ENCODE results near the gene COMMD9.
A peak's percentile ranks its signal among the peaks of the same experiment; 100 is the strongest.

Gene COMMD9

GRCh38 chr11:36312611-36313472 is 23.6 kb upstream of the COMMD9 start:
- Mint-ChIP-seq H3K27me3 (peaks cover 24% of the 10 kb centered on the region), H3K9me3 (no peaks in the 10 kb centered on the region), H3K4me1 (peaks cover 6% of the 10 kb centered on the region), H3K27ac (ENCODE audit: low read depth) (no peak overlapping the region), H3K36me3 (ENCODE audit: insufficient read depth) (no peaks in the 10 kb centered on the region), H3K4me3 (no peak overlapping the region)
- ATAC-seq (replicated peaks; ENCODE audit: extremely low read depth, poor library complexity, severe bottlenecking) (peak; percentile 24), DNase-seq (ENCODE audit: low spot score in 2 of 2) (no peak)

- H3K27me3 Mint-ChIP-seq: peaks cover 24% of the 10 kb centered on the region
- no peak overlapping the region for H3K27ac Mint-ChIP-seq (ENCODE audit: low read depth)
- ATAC-seq (replicated peaks; ENCODE audit: extremely low read depth, poor library complexity, severe bottlenecking) (no peak), DNase-seq (ENCODE audit: low spot score in 2 of 2) (no peak)
- H3K9me3 Mint-ChIP-seq: no peaks in the 10 kb centered on the region
- H3K36me3 Mint-ChIP-seq (ENCODE audit: insufficient read depth): no peaks in the 10 kb centered on the region
- no peak overlapping the region for H3K4me3 Mint-ChIP-seq
- peaks cover 8% of the 10 kb centered on the region for H3K4me1 Mint-ChIP-seq
Measured at GRCh38 chr11:36311926-36312595, 22.8 kb upstream of the COMMD9 start.

GRCh38 chr11:36309779-36310178 is 20.6 kb upstream of the COMMD9 start:
- no peaks in the 10 kb centered on the region for H3K9me3 Mint-ChIP-seq
- peaks cover 16% of the 10 kb centered on the region for H3K4me1 Mint-ChIP-seq
- H3K27ac Mint-ChIP-seq (ENCODE audit: low read depth): no peak overlapping the region
- H3K4me3 Mint-ChIP-seq: no peak overlapping the region
- ATAC-seq (replicated peaks; ENCODE audit: extremely low read depth, poor library complexity, severe bottlenecking) (no peak), DNase-seq (ENCODE audit: low spot score in 2 of 2) (no peak)
- H3K36me3 Mint-ChIP-seq (ENCODE audit: insufficient read depth): no peaks in the 10 kb centered on the region
- H3K27me3 Mint-ChIP-seq: peaks cover 14% of the 10 kb centered on the region

GRCh38 chr11:36308577-36308976 is 19.4 kb upstream of the COMMD9 start:
- H3K27ac Mint-ChIP-seq (ENCODE audit: low read depth): no peak overlapping the region
- peaks cover 16% of the 10 kb centered on the region for H3K4me1 Mint-ChIP-seq
- H3K36me3 Mint-ChIP-seq (ENCODE audit: insufficient read depth): no peaks in the 10 kb centered on the region
- H3K4me3 Mint-ChIP-seq: no peak overlapping the region
- ATAC-seq (replicated peaks; ENCODE audit: extremely low read depth, poor library complexity, severe bottlenecking): no peak
- DNase-seq (ENCODE audit: low spot score in 2 of 2): no peak
- peaks cover 14% of the 10 kb centered on the region for H3K27me3 Mint-ChIP-seq
- no peaks in the 10 kb centered on the region for H3K9me3 Mint-ChIP-seq

- H3K27me3 Mint-ChIP-seq: peaks cover 7% of the 10 kb centered on the region
- ATAC-seq (replicated peaks; ENCODE audit: extremely low read depth, poor library complexity, severe bottlenecking) (peak; percentile 32), DNase-seq (ENCODE audit: low spot score in 2 of 2) (no peak)
- H3K4me1 Mint-ChIP-seq: peaks cover 11% of the 10 kb centered on the region
- H3K36me3 Mint-ChIP-seq (ENCODE audit: insufficient read depth): no peaks in the 10 kb centered on the region
- H3K27ac Mint-ChIP-seq (ENCODE audit: low read depth): no peak overlapping the region
- H3K9me3 Mint-ChIP-seq: no peaks in the 10 kb centered on the region
- no peak overlapping the region for H3K4me3 Mint-ChIP-seq
Measured at GRCh38 chr11:36306888-36307287, 17.7 kb upstream of the COMMD9 start.

GRCh38 chr11:36305047-36305446 is 15.8 kb upstream of the COMMD9 start:
- Mint-ChIP-seq H3K4me1 (peaks cover 11% of the 10 kb centered on the region), H3K9me3 (no peaks in the 10 kb centered on the region), H3K4me3 (no peak overlapping the region), H3K27me3 (no peaks in the 10 kb centered on the region), H3K27ac (ENCODE audit: low read depth) (no peak overlapping the region), H3K36me3 (ENCODE audit: insufficient read depth) (no peaks in the 10 kb centered on the region)
- DNase-seq (ENCODE audit: low spot score in 2 of 2) (no peak), ATAC-seq (replicated peaks; ENCODE audit: extremely low read depth, poor library complexity, severe bottlenecking) (no peak)

- no peaks in the 10 kb centered on the region for H3K27me3 Mint-ChIP-seq
- DNase-seq (ENCODE audit: low spot score in 2 of 2) (no peak), ATAC-seq (replicated peaks; ENCODE audit: extremely low read depth, poor library complexity, severe bottlenecking) (no peak)
- H3K4me1 Mint-ChIP-seq: peaks cover 11% of the 10 kb centered on the region
- H3K9me3 Mint-ChIP-seq: no peaks in the 10 kb centered on the region
- no peak overlapping the region for H3K4me3 Mint-ChIP-seq
- no peaks in the 10 kb centered on the region for H3K36me3 Mint-ChIP-seq (ENCODE audit: insufficient read depth)
- no peak overlapping the region for H3K27ac Mint-ChIP-seq (ENCODE audit: low read depth)
Measured at GRCh38 chr11:36304351-36304750, 15.1 kb upstream of the COMMD9 start.

GRCh38 chr11:36300650-36301049 is 11.4 kb upstream of the COMMD9 start:
- Mint-ChIP-seq H3K36me3 (ENCODE audit: insufficient read depth) (no peaks in the 10 kb centered on the region), H3K4me1 (no peaks in the 10 kb centered on the region), H3K27me3 (no peaks in the 10 kb centered on the region), H3K27ac (ENCODE audit: low read depth) (no peak overlapping the region), H3K4me3 (no peak overlapping the region), H3K9me3 (no peaks in the 10 kb centered on the region)
- no peak for DNase-seq (ENCODE audit: low spot score in 2 of 2)
- ATAC-seq (replicated peaks; ENCODE audit: extremely low read depth, poor library complexity, severe bottlenecking): no peak

- Mint-ChIP-seq H3K9me3 (no peaks in the 10 kb centered on the region), H3K4me3 (no peak overlapping the region), H3K27me3 (no peaks in the 10 kb centered on the region), H3K36me3 (ENCODE audit: insufficient read depth) (no peaks in the 10 kb centered on the region), H3K27ac (ENCODE audit: low read depth) (no peak overlapping the region), H3K4me1 (no peaks in the 10 kb centered on the region)
- no peak for DNase-seq (ENCODE audit: low spot score in 2 of 2)
- ATAC-seq (replicated peaks; ENCODE audit: extremely low read depth, poor library complexity, severe bottlenecking): no peak
Measured at GRCh38 chr11:36296884-36297543, 7.8 kb upstream of the COMMD9 start.

GRCh38 chr11:36295926-36296325 is 6.7 kb upstream of the COMMD9 start, which contains the start of gene PRR5L:
PRR5L (plus strand) TSS chr11:36296288; CDS start chr11:36401122, 104,834 bp downstream.
- ATAC-seq (replicated peaks; ENCODE audit: extremely low read depth, poor library complexity, severe bottlenecking) (no peak), DNase-seq (ENCODE audit: low spot score in 2 of 2) (no peak)
- Mint-ChIP-seq H3K36me3 (ENCODE audit: insufficient read depth) (no peaks in the 10 kb centered on the region), H3K4me3 (no peak within 1 kb of the TSS), H3K27me3 (no peaks in the 10 kb centered on the region), H3K27ac (ENCODE audit: low read depth) (no peak within 1 kb of the TSS), H3K4me1 (no peaks in the 10 kb centered on the region), H3K9me3 (no peaks in the 10 kb centered on the region)

- ATAC-seq (replicated peaks; ENCODE audit: extremely low read depth, poor library complexity, severe bottlenecking): no peak
- Mint-ChIP-seq H3K4me1 (peaks cover 26% of the 10 kb centered on the region), H3K4me3 (no peak overlapping the region), H3K36me3 (ENCODE audit: insufficient read depth) (peaks cover 6% of the 10 kb centered on the region), H3K9me3 (no peaks in the 10 kb centered on the region), H3K27ac (ENCODE audit: low read depth) (no peak overlapping the region), H3K27me3 (no peaks in the 10 kb centered on the region)
- DNase-seq (ENCODE audit: low spot score in 2 of 2): no peak
Measured at GRCh38 chr11:36292311-36292722, 3.1 kb upstream of the COMMD9 start.

- peaks cover 6% of the 10 kb centered on the region for H3K36me3 Mint-ChIP-seq (ENCODE audit: insufficient read depth)
- no peak for DNase-seq (ENCODE audit: low spot score in 2 of 2)
- peak overlapping the region; percentile 95 for H3K4me3 Mint-ChIP-seq
- peaks cover 50% of the 10 kb centered on the region for H3K4me1 Mint-ChIP-seq
- H3K27ac Mint-ChIP-seq (ENCODE audit: low read depth): peak overlapping the region; percentile 67
- H3K27me3 Mint-ChIP-seq: no peaks in the 10 kb centered on the region
- ATAC-seq (replicated peaks; ENCODE audit: extremely low read depth, poor library complexity, severe bottlenecking): no peak
- H3K9me3 Mint-ChIP-seq: no peaks in the 10 kb centered on the region
Measured at GRCh38 chr11:36288442-36289225, 590 bp downstream of the COMMD9 start.
